ENCODE data around the gene HSF5. TPM values are rescaled to one million over a fixed set of nuclear protein-coding genes. Genes with fewer than 3 reads are reported as not detected.

HSF5 gene
- total and polyA plus RNA-seq, 2 of the 13 experiments (the other 11 are each of a cell fraction or from before 2014, with no cell fraction given): not detected

DNA sequence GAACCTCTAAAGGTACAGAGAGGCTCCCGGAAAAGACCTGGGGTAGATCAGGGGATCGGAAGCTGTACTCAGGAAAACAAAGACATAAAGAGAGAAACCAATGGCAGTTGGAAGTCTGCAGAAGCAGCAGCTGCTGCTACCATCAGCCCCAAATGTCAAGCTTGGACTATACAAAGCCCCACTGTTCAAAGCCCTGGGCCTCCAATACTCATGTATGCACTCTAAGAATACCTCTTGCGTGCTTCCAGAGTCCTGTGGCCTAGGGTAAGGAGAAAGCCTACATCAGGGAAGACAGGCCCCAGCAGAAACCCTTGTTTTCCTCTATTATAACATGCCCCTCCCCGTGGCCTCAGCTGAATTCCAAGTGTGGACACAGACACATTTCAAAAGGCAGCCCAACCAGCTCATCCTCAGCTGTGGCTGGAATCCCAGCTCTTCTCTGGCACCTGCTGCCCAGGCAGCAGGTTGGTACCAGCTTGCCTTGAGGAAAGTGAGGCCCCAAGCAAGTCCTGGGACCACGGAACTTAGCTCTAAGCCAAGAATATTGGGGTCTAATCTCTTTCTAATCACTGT lies 45.5 kb upstream of the HSF5 start:
- no TSS peak for BruUV-seq (replicated peaks)
- no peaks in the 10 kb centered on the region for H4K20me1 ChIP-seq (ENCODE audit: insufficient read depth, low read length)
- 68% methylated on average over 4 of the region's 5 CpGs for WGBS (ENCODE audit: low lambda C conversion rate)
- no peak for FAIRE-seq
- no peaks in the 10 kb centered on the region for H3K36me3 ChIP-seq (replicated peaks in 1 of 2; ENCODE audit: control insufficient read depth in 1 of 2, insufficient read depth in 2 of 2, low read length in 2 of 2)
- in situ Hi-C loops (cut with HindIII; ENCODE audit: extremely low pct_ligation_motif_present, low pct_unique_long_range_greater_than_20kb) (loop anchor here (10.0 kb wide), 1 partner anchor 61 kb away; no protein-coding TSS in a partner anchor), intact Hi-C loops (cut with micrococcal nuclease; ENCODE audit: unreplicated experiment) (loop anchor here (2.0 kb wide), 1 partner anchor 43 kb away; no protein-coding TSS in a partner anchor)
- H3K4me3 ChIP-seq (replicated peaks in 1 of 3; ENCODE audit: insufficient read depth in 1 of 3, low read depth in 2 of 3, low read length in 3 of 3): no peak overlapping the region
- peaks cover 8 to 44% of the 10 kb centered on the region in 2 experiments; a peak in 3 of 5 replicates for H3K27me3 ChIP-seq (ENCODE audit: control insufficient read depth in 1 of 2, insufficient read depth in 2 of 2, low read length in 2 of 2)
- no peaks in the 10 kb centered on the region for H3K79me2 ChIP-seq (ENCODE audit: insufficient read depth, low read length)
- no peak for ATAC-seq
- H3K9ac ChIP-seq (ENCODE audit: insufficient read depth, low read depth, low read length): no peak overlapping the region
- no peak for DNase-seq (ENCODE audit: low spot score)
- ChIA-PET POLR2A (interaction anchor here (2.5 to 7.8 kb wide), 3 partner anchors 14 to 98 kb away, joined by 11 to 73 read pairs (median 56); partner anchors contain the start of gene MTMR4), CTCF (ENCODE audit: low intra/inter-chr PET ratio, low total read pairs) (no interaction called here)
- H3K4me2 ChIP-seq (ENCODE audit: low read depth, low read length): no peak overlapping the region
- H3K9me3 ChIP-seq (ENCODE audit: low read length): no peaks in the 10 kb centered on the region
- no peak overlapping the region for H3K27ac ChIP-seq (ENCODE audit: extremely low read length, insufficient read depth, low read length)
- TF ChIP-seq ZNF7 (CRISPR knock-in tag; IDR thresholded peaks at IDR 0.05): peak; percentile 69; the same call in 1 of the 2 replicates
- no peak for TF ChIP-seq SAP130 (CRISPR knock-in tag; IDR thresholded peaks at IDR 0.05; ENCODE audit: low read depth)
- TF ChIP-seq, protein P1, sequence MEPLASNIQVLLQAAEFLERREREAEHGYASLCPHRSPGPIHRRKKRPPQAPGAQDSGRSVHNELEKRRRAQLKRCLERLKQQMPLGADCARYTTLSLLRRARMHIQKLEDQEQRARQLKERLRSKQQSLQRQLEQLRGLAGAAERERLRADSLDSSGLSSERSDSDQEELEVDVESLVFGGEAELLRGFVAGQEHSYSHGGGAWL (CRISPR knock-in tag; IDR thresholded peaks at IDR 0.05): no peak
- TF ChIP-seq ZNF431 (CRISPR knock-in tag; IDR thresholded peaks at IDR 0.05; ENCODE audit: borderline replicate concordance, low read depth): no peak
- H2AFZ ChIP-seq (ENCODE audit: low read length): no peak overlapping the region
- H3K4me1 ChIP-seq (ENCODE audit: insufficient read depth, low read length): peaks cover 68% of the 10 kb centered on the region

DNA sequence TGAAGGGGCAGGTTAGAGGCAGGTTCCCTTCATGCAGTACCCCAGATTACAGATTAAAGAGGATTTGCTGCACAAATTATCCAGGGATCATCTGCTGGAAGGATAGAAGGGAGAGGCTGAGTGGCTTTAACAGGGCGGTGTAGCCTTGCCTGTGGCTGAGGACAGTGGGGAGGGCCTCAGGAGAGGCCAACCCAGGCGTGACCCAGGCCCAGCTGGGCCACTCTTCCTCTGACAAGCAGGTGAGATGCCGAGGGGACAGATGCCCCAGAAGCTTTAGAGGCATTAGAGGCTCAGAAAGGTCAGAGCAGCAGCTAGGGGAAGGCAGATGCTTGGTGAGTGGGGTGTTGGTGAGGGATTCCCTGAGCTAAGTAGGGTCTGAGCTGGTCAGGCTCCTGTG lies 44.3 kb upstream of the HSF5 start:
- peak overlapping the region; percentile 79 for H3K4me2 ChIP-seq (ENCODE audit: low read depth, low read length)
- H3K9ac ChIP-seq (ENCODE audit: insufficient read depth, low read depth, low read length): no peak overlapping the region
- no peaks in the 10 kb centered on the region for H3K79me2 ChIP-seq (ENCODE audit: insufficient read depth, low read length)
- WGBS (ENCODE audit: low lambda C conversion rate): 36% methylated on average over 3 of the region's 3 CpGs
- peak overlapping the region in 2 of 3 experiments; percentile 48 to 68; a peak in 3 of 6 replicates for H3K4me3 ChIP-seq (replicated peaks in 1 of 3; ENCODE audit: insufficient read depth in 1 of 3, low read depth in 2 of 3, low read length in 3 of 3)
- no TSS peak for BruUV-seq (replicated peaks)
- ATAC-seq (peak; percentile 12), FAIRE-seq (no peak), DNase-seq (ENCODE audit: low spot score) (no peak)
- H3K27me3 ChIP-seq (ENCODE audit: control insufficient read depth in 1 of 2, insufficient read depth in 2 of 2, low read length in 2 of 2): peaks cover 9 to 49% of the 10 kb centered on the region in 2 experiments; a peak in 3 of 5 replicates
- intact Hi-C loops (cut with micrococcal nuclease; ENCODE audit: unreplicated experiment) (no loop called here), in situ Hi-C loops (cut with HindIII; ENCODE audit: extremely low pct_ligation_motif_present, low pct_unique_long_range_greater_than_20kb) (loop anchor here (10.0 kb wide), 1 partner anchor 62 kb away; no protein-coding TSS in a partner anchor)
- POLR2A ChIA-PET: interaction anchor here (4.8 to 7.8 kb wide), 2 partner anchors 13 to 99 kb away, joined by 56 to 73 read pairs; no protein-coding TSS in a partner anchor
- H4K20me1 ChIP-seq (ENCODE audit: insufficient read depth, low read length): no peaks in the 10 kb centered on the region
- H3K9me3 ChIP-seq (ENCODE audit: low read length): no peaks in the 10 kb centered on the region
- H3K36me3 ChIP-seq (replicated peaks in 1 of 2; ENCODE audit: control insufficient read depth in 1 of 2, insufficient read depth in 2 of 2, low read length in 2 of 2): no peaks in the 10 kb centered on the region
- TF ChIP-seq, protein P2, sequence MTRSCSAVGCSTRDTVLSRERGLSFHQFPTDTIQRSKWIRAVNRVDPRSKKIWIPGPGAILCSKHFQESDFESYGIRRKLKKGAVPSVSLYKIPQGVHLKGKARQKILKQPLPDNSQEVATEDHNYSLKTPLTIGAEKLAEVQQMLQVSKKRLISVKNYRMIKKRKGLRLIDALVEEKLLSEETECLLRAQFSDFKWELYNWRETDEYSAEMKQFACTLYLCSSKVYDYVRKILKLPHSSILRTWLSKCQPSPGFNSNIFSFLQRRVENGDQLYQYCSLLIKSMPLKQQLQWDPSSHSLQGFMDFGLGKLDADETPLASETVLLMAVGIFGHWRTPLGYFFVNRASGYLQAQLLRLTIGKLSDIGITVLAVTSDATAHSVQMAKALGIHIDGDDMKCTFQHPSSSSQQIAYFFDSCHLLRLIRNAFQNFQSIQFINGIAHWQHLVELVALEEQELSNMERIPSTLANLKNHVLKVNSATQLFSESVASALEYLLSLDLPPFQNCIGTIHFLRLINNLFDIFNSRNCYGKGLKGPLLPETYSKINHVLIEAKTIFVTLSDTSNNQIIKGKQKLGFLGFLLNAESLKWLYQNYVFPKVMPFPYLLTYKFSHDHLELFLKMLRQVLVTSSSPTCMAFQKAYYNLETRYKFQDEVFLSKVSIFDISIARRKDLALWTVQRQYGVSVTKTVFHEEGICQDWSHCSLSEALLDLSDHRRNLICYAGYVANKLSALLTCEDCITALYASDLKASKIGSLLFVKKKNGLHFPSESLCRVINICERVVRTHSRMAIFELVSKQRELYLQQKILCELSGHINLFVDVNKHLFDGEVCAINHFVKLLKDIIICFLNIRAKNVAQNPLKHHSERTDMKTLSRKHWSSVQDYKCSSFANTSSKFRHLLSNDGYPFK (CRISPR knock-in tag; IDR thresholded peaks at IDR 0.05; ENCODE audit: borderline replicate concordance): 0 out of 2 replicates have a peak, but pooled peaks have one; percentile 33
- TF ChIP-seq, protein P3, sequence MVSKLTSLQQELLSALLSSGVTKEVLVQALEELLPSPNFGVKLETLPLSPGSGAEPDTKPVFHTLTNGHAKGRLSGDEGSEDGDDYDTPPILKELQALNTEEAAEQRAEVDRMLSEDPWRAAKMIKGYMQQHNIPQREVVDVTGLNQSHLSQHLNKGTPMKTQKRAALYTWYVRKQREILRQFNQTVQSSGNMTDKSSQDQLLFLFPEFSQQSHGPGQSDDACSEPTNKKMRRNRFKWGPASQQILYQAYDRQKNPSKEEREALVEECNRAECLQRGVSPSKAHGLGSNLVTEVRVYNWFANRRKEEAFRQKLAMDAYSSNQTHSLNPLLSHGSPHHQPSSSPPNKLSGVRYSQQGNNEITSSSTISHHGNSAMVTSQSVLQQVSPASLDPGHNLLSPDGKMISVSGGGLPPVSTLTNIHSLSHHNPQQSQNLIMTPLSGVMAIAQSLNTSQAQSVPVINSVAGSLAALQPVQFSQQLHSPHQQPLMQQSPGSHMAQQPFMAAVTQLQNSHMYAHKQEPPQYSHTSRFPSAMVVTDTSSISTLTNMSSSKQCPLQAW (CRISPR knock-in tag; IDR thresholded peaks at IDR 0.05): 0 out of 2 replicates have a peak, but pooled peaks have one; percentile 18
- TF ChIP-seq MAZ (IDR thresholded peaks at IDR 0.05; ENCODE audit: borderline replicate concordance, low read depth, low read length) (no peak), MAZ (CRISPR knock-in tag; IDR thresholded peaks at IDR 0.05; ENCODE audit: low read depth) (no peak), KDM5B (CRISPR knock-in tag; IDR thresholded peaks at IDR 0.05; ENCODE audit: borderline replicate concordance) (peak; percentile 41; the same call in 1 of the 2 replicates)
- TF ChIP-seq, protein P4, sequence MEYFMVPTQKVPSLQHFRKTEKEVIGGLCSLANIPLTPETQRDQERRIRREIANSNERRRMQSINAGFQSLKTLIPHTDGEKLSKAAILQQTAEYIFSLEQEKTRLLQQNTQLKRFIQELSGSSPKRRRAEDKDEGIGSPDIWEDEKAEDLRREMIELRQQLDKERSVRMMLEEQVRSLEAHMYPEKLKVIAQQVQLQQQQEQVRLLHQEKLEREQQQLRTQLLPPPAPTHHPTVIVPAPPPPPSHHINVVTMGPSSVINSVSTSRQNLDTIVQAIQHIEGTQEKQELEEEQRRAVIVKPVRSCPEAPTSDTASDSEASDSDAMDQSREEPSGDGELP (IDR thresholded peaks at IDR 0.05; ENCODE audit: borderline replicate concordance, low read depth): no peak
- CTCF ChIA-PET (ENCODE audit: low intra/inter-chr PET ratio, low total read pairs): no interaction called here
- peaks cover 68% of the 10 kb centered on the region for H3K4me1 ChIP-seq (ENCODE audit: insufficient read depth, low read length)
- no peak overlapping the region for H2AFZ ChIP-seq (ENCODE audit: low read length)
- H3K27ac ChIP-seq (ENCODE audit: extremely low read length, insufficient read depth, low read length): no peak overlapping the region

Data from HepG2 (cell line).